ENCODE data around the gene ARHGEF39. TPM values are rescaled to one million over a fixed set of nuclear protein-coding genes. Genes with fewer than 3 reads are reported as not detected.

The ARHGEF39 gene
- total and polyA plus RNA-seq, 9 of the 15 experiments (the other 6 are each of a cell fraction or from before 2014, with no cell fraction given) = 2.8 to 21.7 (median 12.9) TPM

GRCh38 chr9:35657546-35658136, 7.4 kb downstream of the ARHGEF39 start, which contains the start of gene RMRP (continued):
- TF ChIP-seq MED1 (CRISPR knock-in tag; IDR thresholded peaks at IDR 0.05; ENCODE audit: borderline replicate concordance) (no peak), ZC3H11A (IDR thresholded peaks at IDR 0.05; ENCODE audit: low read depth, low read length) (no peak), TCF15 (CRISPR knock-in tag; IDR thresholded peaks at IDR 0.05) (no peak), ZNF263 (CRISPR knock-in tag; IDR thresholded peaks at IDR 0.05; ENCODE audit: borderline replicate concordance) (peak; percentile 63; the same call in 1 of the 2 replicates), ZNF124 (CRISPR knock-in tag; IDR thresholded peaks at IDR 0.05) (no peak), BACH1 (tag; IDR thresholded peaks at IDR 0.05) (no peak), SIX5 (IDR thresholded peaks at IDR 0.05; ENCODE audit: borderline replicate concordance in 1 of 2, insufficient read depth in 1 of 2, low read depth in 1 of 2, low read length in 2 of 2) (no peak), NEUROD1 (IDR thresholded peaks at IDR 0.05; ENCODE audit: borderline replicate concordance, low read depth, low read length, partially characterized antibody) (no peak), ZNF217 (CRISPR knock-in tag; IDR thresholded peaks at IDR 0.05) (no peak), ZNF695 (CRISPR knock-in tag; IDR thresholded peaks at IDR 0.05) (no peak), SREBF1 (IDR thresholded peaks at IDR 0.05; ENCODE audit: borderline replicate concordance, low read depth, low read length) (no peak)
- TF ChIP-seq, protein P1, sequence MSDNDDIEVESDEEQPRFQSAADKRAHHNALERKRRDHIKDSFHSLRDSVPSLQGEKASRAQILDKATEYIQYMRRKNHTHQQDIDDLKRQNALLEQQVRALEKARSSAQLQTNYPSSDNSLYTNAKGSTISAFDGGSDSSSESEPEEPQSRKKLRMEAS (CRISPR knock-in tag; IDR thresholded peaks at IDR 0.05) = peak; percentile 98
- TF ChIP-seq, protein P2, sequence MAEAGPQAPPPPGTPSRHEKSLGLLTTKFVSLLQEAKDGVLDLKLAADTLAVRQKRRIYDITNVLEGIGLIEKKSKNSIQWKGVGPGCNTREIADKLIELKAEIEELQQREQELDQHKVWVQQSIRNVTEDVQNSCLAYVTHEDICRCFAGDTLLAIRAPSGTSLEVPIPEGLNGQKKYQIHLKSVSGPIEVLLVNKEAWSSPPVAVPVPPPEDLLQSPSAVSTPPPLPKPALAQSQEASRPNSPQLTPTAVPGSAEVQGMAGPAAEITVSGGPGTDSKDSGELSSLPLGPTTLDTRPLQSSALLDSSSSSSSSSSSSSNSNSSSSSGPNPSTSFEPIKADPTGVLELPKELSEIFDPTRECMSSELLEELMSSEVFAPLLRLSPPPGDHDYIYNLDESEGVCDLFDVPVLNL (CRISPR knock-in tag; IDR thresholded peaks at IDR 0.05; ENCODE audit: low read depth) = no peak
- TF ChIP-seq, protein P3, sequence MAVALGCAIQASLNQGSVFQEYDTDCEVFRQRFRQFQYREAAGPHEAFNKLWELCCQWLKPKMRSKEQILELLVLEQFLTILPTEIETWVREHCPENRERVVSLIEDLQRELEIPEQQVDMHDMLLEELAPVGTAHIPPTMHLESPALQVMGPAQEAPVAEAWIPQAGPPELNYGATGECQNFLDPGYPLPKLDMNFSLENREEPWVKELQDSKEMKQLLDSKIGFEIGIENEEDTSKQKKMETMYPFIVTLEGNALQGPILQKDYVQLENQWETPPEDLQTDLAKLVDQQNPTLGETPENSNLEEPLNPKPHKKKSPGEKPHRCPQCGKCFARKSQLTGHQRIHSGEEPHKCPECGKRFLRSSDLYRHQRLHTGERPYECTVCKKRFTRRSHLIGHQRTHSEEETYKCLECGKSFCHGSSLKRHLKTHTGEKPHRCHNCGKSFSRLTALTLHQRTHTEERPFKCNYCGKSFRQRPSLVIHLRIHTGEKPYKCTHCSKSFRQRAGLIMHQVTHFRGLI (CRISPR knock-in tag; IDR thresholded peaks at IDR 0.05) = no peak
- TF ChIP-seq, protein P4, sequence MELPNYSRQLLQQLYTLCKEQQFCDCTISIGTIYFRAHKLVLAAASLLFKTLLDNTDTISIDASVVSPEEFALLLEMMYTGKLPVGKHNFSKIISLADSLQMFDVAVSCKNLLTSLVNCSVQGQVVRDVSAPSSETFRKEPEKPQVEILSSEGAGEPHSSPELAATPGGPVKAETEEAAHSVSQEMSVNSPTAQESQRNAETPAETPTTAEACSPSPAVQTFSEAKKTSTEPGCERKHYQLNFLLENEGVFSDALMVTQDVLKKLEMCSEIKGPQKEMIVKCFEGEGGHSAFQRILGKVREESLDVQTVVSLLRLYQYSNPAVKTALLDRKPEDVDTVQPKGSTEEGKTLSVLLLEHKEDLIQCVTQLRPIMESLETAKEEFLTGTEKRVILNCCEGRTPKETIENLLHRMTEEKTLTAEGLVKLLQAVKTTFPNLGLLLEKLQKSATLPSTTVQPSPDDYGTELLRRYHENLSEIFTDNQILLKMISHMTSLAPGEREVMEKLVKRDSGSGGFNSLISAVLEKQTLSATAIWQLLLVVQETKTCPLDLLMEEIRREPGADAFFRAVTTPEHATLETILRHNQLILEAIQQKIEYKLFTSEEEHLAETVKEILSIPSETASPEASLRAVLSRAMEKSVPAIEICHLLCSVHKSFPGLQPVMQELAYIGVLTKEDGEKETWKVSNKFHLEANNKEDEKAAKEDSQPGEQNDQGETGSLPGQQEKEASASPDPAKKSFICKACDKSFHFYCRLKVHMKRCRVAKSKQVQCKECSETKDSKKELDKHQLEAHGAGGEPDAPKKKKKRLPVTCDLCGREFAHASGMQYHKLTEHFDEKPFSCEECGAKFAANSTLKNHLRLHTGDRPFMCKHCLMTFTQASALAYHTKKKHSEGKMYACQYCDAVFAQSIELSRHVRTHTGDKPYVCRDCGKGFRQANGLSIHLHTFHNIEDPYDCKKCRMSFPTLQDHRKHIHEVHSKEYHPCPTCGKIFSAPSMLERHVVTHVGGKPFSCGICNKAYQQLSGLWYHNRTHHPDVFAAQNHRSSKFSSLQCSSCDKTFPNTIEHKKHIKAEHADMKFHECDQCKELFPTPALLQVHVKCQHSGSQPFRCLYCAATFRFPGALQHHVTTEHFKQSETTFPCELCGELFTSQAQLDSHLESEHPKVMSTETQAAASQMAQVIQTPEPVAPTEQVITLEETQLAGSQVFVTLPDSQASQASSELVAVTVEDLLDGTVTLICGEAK (IDR thresholded peaks at IDR 0.05) = peak; percentile 84
- TF ChIP-seq, protein P4 (CRISPR knock-in tag; IDR thresholded peaks at IDR 0.05) = no peak
